ENCODE measurements around the gene AQR. TPM values are rescaled to one million over a fixed set of nuclear protein-coding genes. Genes with fewer than 3 reads are reported as not detected.

Gene AQR
- total and polyA plus RNA-seq, 2 of the 8 experiments (the other 6 are each of a cell fraction or from before 2014, with no cell fraction given): 34.5 to 57.6 TPM

DNA sequence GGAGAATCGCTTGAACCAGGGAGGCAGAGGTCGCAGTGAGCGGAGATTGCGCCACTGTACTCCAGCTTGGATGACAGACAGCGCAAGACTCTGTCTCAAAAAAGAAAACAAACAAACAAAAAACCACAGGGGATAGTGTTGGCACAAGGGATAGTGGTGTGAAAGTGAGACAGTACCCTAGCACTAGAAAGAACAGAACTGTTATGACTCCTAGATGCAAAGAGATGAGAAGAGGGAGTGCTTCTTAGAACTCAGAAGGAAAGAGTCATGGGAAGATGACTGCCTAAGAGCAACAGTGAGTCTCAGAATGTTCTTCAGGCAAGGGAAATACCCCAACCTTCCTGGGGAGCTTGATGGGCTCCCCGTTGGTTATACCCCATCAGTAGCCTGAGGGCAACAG, 36.4 kb upstream of the AQR start:
- H2BK5ac ChIP-seq (ENCODE audit: low read depth, low read length): no peak overlapping the region
- no peak overlapping the region for H3K18ac ChIP-seq (ENCODE audit: extremely low read depth, low read length)
- FAIRE-seq (no peak), DNase-seq (ENCODE audit: low read depth in 1 of 2, low spot score in 2 of 2) (no peak)
- H3K4me1 ChIP-seq (replicated peaks in 1 of 4; ENCODE audit: control insufficient read depth in 3 of 4, insufficient read depth in 4 of 4, low read length in 3 of 4): no peaks in the 10 kb centered on the region
- 94% methylated on average over 6 of the region's 6 CpGs; no CpG with 5 or more reads in 1 of the 2 experiments for WGBS, 2 experiments (ENCODE audit: extremely low coverage in 1 of 2, insufficient coverage in 1 of 2, insufficient read length in 1 of 2, insufficient replicate concordance in 2 of 2, low coverage in 1 of 2, low lambda C conversion rate in 2 of 2, missing lambda C conversion rate in 1 of 2)
- no peak overlapping the region for H2AFZ ChIP-seq (ENCODE audit: low read length)
- no peak overlapping the region for H3K4me3 ChIP-seq (ENCODE audit: extremely low read depth in 1 of 4, insufficient read depth in 2 of 4, low read depth in 3 of 4, low read length in 4 of 4)
- no peak overlapping the region for H2BK12ac ChIP-seq (ENCODE audit: low read depth, low read length)
- no peak overlapping the region for H4K5ac ChIP-seq (ENCODE audit: insufficient read length, low read depth, low read length)
- no peak for TF ChIP-seq RFX5 (IDR thresholded peaks at IDR 0.05; ENCODE audit: borderline replicate concordance, low read depth, low read length)
- no peak overlapping the region for H3K27ac ChIP-seq (ENCODE audit: low read depth, low read length)
- 0 out of 2 replicates have a peak overlapping the region, but pooled peaks have one; percentile 33 for H2BK15ac ChIP-seq (ENCODE audit: low read length)
- H3K23me2 ChIP-seq (ENCODE audit: low read depth, low read length): no peaks in the 10 kb centered on the region
- H3K56ac ChIP-seq (replicated peaks; ENCODE audit: insufficient read length, low read depth, low read length): no peak overlapping the region
- H3K36me3 ChIP-seq (ENCODE audit: control insufficient read depth in 2 of 4, insufficient read depth in 4 of 4, low read length in 3 of 4): no peaks in the 10 kb centered on the region
- H3K23ac ChIP-seq (ENCODE audit: insufficient read length): no peak overlapping the region
- H3K27me3 ChIP-seq (replicated peaks in 1 of 4; ENCODE audit: control insufficient read depth in 3 of 4, extremely low read depth in 1 of 4, insufficient read depth in 3 of 4, low read length in 3 of 4): no peaks in the 10 kb centered on the region
- H4K8ac ChIP-seq (ENCODE audit: extremely low read depth, insufficient read depth, low read length): no peak overlapping the region
- no peaks in the 10 kb centered on the region for H3K79me1 ChIP-seq (ENCODE audit: low read depth, low read length)
- H3K4ac ChIP-seq (replicated peaks; ENCODE audit: insufficient read length, low read depth, low read length): no peak overlapping the region
- H2BK20ac ChIP-seq (ENCODE audit: low read length): no peak overlapping the region
- H4K91ac ChIP-seq (replicated peaks; ENCODE audit: insufficient read length, low read length): no peak overlapping the region
- POLR2A ChIA-PET (ENCODE audit: partially characterized antibody): interaction anchor here (0.6 to 1.8 kb wide), 3 partner anchors 12 to 18 kb away, joined by 3 to 4 read pairs (median 3); partner anchors contain the start of gene ZNF770
- H3K9me3 ChIP-seq (ENCODE audit: insufficient read depth in 2 of 2, low read depth in 1 of 2, low read length in 1 of 2): no peaks in the 10 kb centered on the region
- CTCF ChIA-PET (ENCODE audit: partially characterized antibody): interaction anchor here (0.6 to 3.6 kb wide), 2 partner anchors 13 to 26 kb away, joined by 4 to 14 read pairs; no protein-coding TSS in a partner anchor
- no peak overlapping the region for H3K14ac ChIP-seq (ENCODE audit: insufficient read length)
- no peaks in the 10 kb centered on the region for H3K79me2 ChIP-seq (ENCODE audit: control insufficient read depth in 1 of 2, insufficient read depth in 2 of 2, low read length in 2 of 2)
- H2BK120ac ChIP-seq (replicated peaks; ENCODE audit: low read depth, low read length): no peak overlapping the region
- no peaks in the 10 kb centered on the region for H4K20me1 ChIP-seq (replicated peaks in 1 of 2; ENCODE audit: control insufficient read depth in 1 of 2, insufficient read depth in 2 of 2, low read length in 2 of 2)
- no peak overlapping the region for H2AK5ac ChIP-seq (ENCODE audit: low read depth, low read length)
- H3K4me2 ChIP-seq (ENCODE audit: insufficient read depth in 1 of 2, low read depth in 2 of 2, low read length in 2 of 2): no peak overlapping the region
- no peak overlapping the region for H3K9ac ChIP-seq (replicated peaks in 1 of 4; ENCODE audit: extremely low read depth in 1 of 4, low read depth in 3 of 4, low read length in 3 of 4)
